ENCODE data around the gene CCDC9B.

Gene CCDC9B

DNA sequence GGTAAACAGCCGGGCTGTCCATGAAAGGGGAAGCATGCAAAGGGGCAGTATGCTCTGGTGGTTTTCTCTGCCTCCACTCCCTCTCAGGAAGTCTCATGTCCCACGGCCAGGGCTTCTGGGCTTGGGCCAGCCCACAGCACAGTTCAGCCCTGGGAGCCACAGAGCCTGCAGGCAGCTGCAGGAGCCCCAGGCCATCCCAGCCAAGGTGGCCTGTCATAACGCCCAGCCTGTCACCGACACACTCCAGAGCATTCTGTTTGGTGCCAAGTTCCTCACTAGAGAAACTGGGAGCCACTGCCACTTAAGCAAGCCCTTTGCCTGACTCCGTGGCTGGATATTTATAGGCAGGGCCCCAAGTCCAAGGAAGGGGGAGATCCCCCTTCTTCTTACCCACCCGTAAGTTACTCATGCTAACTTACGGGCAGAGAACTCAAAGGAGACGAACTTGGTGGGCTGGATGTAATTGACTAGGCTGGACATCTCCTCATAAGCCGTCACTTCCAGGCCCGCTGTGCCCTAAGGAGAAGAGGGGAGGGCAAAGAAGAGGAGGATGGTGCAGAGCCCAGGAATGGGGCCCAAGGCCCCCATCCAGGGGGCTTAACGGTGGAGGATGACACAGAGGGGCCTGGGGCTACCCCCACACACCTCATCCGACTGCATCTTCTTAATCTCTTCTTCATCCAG lies 44.7 kb downstream of the CCDC9B start:
- H3K4me1 ChIP-seq (ENCODE audit: control insufficient read depth, insufficient read depth, low read length, poor library complexity, severe bottlenecking): peaks cover 4% of the 10 kb centered on the region
- 84 to 88% methylated on average over 7 to 11 of the region's 12 CpGs for WGBS, 2 experiments (ENCODE audit: insufficient coverage in 2 of 2)
- H3K4me3 ChIP-seq (ENCODE audit: extremely low read depth, insufficient read depth, low read length, poor library complexity, severe bottlenecking): no peak overlapping the region
- no peak overlapping the region for H3K27ac ChIP-seq (ENCODE audit: low read depth, low read length, severe bottlenecking)
- peaks cover 11% of the 10 kb centered on the region for H3K9me3 ChIP-seq (ENCODE audit: control insufficient read depth, low read length)
- H3K36me3 ChIP-seq (ENCODE audit: control insufficient read depth, insufficient read depth, low read length): peaks cover 13% of the 10 kb centered on the region

DNA sequence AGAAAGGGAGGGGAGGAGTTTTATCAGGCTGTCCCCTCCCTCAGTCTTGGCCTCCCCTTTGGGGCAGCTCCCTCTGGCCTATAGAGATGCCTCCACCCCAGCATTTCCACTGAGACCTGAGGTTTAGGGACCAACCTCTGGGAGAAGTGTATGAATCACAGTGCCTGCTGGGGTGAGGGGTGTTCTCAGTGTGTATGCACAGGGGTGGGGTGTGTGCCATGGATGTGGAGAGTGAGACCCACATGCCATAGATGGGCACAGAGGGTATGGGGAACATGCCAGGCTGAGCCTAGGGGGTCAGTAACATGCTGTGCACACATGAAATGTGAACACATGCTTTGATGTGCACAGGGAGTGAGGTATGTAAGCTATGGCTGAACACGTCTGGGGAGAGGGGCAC lies 45.4 kb downstream of the CCDC9B start:
- Histone ChIP-seq H3K4me3 (ENCODE audit: extremely low read depth, insufficient read depth, low read length, poor library complexity, severe bottlenecking) (no peak overlapping the region), H3K36me3 (ENCODE audit: control insufficient read depth, insufficient read depth, low read length) (peaks cover 9% of the 10 kb centered on the region), H3K27ac (ENCODE audit: low read depth, low read length, severe bottlenecking) (no peak overlapping the region), H3K4me1 (ENCODE audit: control insufficient read depth, insufficient read depth, low read length, poor library complexity, severe bottlenecking) (no peaks in the 10 kb centered on the region), H3K9me3 (ENCODE audit: control insufficient read depth, low read length) (peaks cover 7% of the 10 kb centered on the region)
- WGBS, 2 experiments (ENCODE audit: insufficient coverage in 2 of 2): 83 to 100% methylated on average over 1 of the region's 1 CpG

DNA sequence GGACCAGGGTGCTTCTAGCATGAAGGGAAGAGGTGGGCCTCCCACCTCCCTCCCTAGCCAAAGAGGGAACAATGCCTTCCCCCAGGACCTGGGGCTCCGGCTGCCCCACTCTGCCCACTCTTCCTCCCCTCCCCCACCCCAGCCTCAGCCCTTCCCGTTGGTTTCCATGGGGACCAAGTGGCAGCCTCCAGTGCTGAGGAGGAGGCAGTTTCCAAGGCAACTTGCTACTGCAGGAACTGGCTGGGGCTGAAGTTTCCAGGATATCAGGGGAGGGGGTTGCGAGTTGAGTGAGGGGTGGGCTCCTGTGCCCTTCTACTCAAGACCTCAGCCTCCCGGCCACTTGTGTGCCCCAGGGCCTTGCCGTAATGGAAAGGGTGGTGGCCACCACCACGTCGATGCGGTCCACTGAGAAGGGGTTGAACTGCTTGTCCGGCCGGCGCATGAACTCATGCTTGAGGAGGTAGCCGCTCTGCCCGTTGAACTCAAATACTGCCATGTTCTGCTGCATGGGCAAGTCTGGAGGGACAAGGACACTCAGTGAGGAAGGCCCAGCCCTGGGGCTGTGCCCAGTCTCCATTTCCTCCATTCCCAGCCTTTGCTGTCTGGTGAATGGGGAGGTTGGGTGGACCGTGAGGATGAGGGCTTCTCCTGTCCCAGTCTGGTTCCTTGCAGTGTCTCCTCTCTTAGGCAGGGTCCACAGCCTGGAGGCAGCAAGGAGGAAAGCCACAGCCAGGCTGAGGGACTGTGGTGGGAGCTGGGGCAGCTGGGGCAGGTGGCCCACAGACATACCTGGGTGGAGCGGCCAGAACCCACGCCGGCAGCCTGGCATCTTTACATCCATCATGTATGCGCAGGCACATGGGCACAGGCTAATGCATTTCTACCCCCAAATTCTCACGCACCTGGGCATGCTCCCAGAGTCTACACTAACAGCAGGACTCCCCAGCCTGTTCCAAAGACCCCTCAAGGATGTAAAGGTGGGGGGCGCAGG lies 46.5 kb downstream of the CCDC9B start:
- no peaks in the 10 kb centered on the region for H3K4me1 ChIP-seq (ENCODE audit: control insufficient read depth, insufficient read depth, low read length, poor library complexity, severe bottlenecking)
- 90 to 96% methylated on average over 15 to 18 of the region's 20 CpGs for WGBS, 2 experiments (ENCODE audit: insufficient coverage in 2 of 2)
- no peaks in the 10 kb centered on the region for H3K9me3 ChIP-seq (ENCODE audit: control insufficient read depth, low read length)
- H3K27ac ChIP-seq (ENCODE audit: low read depth, low read length, severe bottlenecking): no peak overlapping the region
- no peak overlapping the region for H3K4me3 ChIP-seq (ENCODE audit: extremely low read depth, insufficient read depth, low read length, poor library complexity, severe bottlenecking)
- peaks cover 9% of the 10 kb centered on the region for H3K36me3 ChIP-seq (ENCODE audit: control insufficient read depth, insufficient read depth, low read length)

DNA sequence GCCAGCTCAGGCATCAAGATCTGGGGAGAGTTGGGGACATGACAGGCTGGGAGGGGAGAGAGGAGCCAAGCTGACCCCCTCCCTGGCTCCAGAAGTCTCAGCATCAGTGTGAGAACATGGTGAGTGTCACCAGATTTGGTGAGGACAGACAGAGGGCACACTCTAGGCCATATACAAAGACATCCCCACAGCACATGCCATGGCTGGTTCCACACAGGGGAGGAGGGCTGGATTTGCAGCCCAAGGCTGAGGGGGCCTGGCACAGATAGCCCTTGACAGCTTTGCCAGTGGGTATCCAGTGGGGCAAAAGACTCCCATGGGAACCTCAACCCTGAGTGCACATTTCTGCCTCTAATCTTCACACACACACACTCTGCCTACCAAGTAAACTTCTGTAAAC lies 47.7 kb downstream of the CCDC9B start:
- H3K4me1 ChIP-seq (ENCODE audit: control insufficient read depth, insufficient read depth, low read length, poor library complexity, severe bottlenecking): peaks cover 3% of the 10 kb centered on the region
- H3K36me3 ChIP-seq (ENCODE audit: control insufficient read depth, insufficient read depth, low read length): peaks cover 8% of the 10 kb centered on the region
- no peak overlapping the region for H3K27ac ChIP-seq (ENCODE audit: low read depth, low read length, severe bottlenecking)
- H3K9me3 ChIP-seq (ENCODE audit: control insufficient read depth, low read length): no peaks in the 10 kb centered on the region
- no peak overlapping the region for H3K4me3 ChIP-seq (ENCODE audit: extremely low read depth, insufficient read depth, low read length, poor library complexity, severe bottlenecking)

DNA sequence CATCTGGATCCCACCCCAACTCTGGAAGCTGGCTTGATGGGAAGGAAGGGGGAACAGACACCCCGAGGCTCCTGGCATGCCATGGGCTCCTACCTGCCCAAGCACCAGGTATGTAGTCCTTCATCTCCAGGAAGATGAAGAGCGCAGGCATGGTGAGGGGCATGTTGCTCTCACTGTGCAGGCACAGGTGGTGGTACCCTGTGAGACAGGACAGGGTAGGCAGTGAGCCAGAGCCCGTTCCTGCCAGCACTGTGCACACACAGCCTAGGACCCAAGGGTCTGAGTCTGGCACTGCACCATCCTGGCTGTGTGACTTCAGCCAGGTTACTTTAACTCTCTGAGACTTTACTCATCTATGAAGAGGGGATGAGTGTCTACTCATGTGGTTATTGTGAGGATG lies 48.5 kb downstream of the CCDC9B start:
- Histone ChIP-seq H3K9me3 (ENCODE audit: control insufficient read depth, low read length) (no peaks in the 10 kb centered on the region), H3K27ac (ENCODE audit: low read depth, low read length, severe bottlenecking) (no peak overlapping the region), H3K36me3 (ENCODE audit: control insufficient read depth, insufficient read depth, low read length) (peaks cover 7% of the 10 kb centered on the region), H3K4me3 (ENCODE audit: extremely low read depth, insufficient read depth, low read length, poor library complexity, severe bottlenecking) (no peak overlapping the region), H3K4me1 (ENCODE audit: control insufficient read depth, insufficient read depth, low read length, poor library complexity, severe bottlenecking) (peaks cover 7% of the 10 kb centered on the region)
- WGBS, 2 experiments (ENCODE audit: insufficient coverage in 2 of 2): 88 to 91% methylated on average over 2 to 3 of the region's 3 CpGs

DNA sequence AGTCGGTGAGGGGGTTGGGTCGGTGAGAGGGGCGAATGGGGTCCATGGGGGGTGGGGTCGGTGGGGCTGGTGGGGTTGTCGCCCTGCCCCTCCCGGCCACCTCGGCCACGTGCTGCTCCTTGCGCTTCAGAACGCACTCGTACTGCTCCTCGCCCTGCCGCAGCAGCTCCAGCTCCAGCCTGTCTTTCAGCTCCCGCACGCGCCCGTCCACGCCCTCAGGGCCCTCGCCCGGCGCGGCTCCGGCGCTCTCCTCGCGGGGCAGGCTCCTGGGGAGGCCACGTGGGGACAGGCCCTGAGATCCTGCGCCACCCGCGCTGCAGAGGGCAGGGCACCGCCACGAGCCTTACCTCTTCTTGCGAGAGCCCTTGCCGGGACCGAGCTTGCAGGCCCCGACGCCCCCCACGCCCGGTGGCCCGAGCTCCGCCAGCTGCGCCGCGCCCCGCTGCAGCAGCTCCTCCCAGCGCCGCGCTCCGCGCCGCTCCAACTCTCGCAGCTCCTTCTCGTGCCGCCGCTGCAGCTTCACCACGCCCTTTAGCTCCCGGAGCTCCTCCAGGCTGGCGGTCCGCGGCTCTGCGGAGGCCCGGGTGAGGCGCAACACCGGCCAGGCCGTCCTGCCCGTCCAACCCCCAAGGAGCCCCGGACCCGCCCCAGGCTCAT lies 49.7 kb downstream of the CCDC9B start:
- Histone ChIP-seq H3K9me3 (ENCODE audit: control insufficient read depth, low read length) (no peaks in the 10 kb centered on the region), H3K27ac (ENCODE audit: low read depth, low read length, severe bottlenecking) (no peak overlapping the region), H3K4me3 (ENCODE audit: extremely low read depth, insufficient read depth, low read length, poor library complexity, severe bottlenecking) (peak overlapping the region; percentile 16), H3K4me1 (ENCODE audit: control insufficient read depth, insufficient read depth, low read length, poor library complexity, severe bottlenecking) (peaks cover 16% of the 10 kb centered on the region), H3K36me3 (ENCODE audit: control insufficient read depth, insufficient read depth, low read length) (peaks cover 7% of the 10 kb centered on the region)
- 7 to 8% methylated on average over 58 to 60 of the region's 68 CpGs for WGBS, 2 experiments (ENCODE audit: insufficient coverage in 2 of 2)

DNA sequence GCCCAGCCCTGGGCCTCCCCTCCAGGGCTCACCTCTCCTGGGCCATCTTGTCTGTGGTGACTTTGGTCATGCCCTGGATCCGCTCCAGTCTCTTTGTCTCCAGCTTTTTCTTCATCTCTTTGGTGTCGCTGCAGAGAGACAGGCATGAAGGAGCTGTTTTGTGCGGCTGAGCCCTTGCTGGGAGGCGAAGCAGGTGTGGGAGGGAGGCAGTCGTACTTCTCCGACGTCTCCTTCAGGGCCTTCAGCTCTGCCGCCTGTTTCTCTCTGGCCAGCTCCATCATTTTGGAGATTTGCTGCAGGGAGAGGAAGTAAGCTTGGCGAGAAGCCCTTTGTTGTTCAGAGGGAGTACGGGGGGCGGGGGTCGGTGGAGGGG lies 50.2 kb downstream of the CCDC9B start:
- Histone ChIP-seq H3K27ac (ENCODE audit: low read depth, low read length, severe bottlenecking) (no peak overlapping the region), H3K4me1 (ENCODE audit: control insufficient read depth, insufficient read depth, low read length, poor library complexity, severe bottlenecking) (peaks cover 21% of the 10 kb centered on the region), H3K36me3 (ENCODE audit: control insufficient read depth, insufficient read depth, low read length) (peaks cover 7% of the 10 kb centered on the region), H3K9me3 (ENCODE audit: control insufficient read depth, low read length) (no peaks in the 10 kb centered on the region), H3K4me3 (ENCODE audit: extremely low read depth, insufficient read depth, low read length, poor library complexity, severe bottlenecking) (no peak overlapping the region)
- WGBS, 2 experiments (ENCODE audit: insufficient coverage in 2 of 2): 29 to 55% methylated on average over 4 to 8 of the region's 12 CpGs

DNA sequence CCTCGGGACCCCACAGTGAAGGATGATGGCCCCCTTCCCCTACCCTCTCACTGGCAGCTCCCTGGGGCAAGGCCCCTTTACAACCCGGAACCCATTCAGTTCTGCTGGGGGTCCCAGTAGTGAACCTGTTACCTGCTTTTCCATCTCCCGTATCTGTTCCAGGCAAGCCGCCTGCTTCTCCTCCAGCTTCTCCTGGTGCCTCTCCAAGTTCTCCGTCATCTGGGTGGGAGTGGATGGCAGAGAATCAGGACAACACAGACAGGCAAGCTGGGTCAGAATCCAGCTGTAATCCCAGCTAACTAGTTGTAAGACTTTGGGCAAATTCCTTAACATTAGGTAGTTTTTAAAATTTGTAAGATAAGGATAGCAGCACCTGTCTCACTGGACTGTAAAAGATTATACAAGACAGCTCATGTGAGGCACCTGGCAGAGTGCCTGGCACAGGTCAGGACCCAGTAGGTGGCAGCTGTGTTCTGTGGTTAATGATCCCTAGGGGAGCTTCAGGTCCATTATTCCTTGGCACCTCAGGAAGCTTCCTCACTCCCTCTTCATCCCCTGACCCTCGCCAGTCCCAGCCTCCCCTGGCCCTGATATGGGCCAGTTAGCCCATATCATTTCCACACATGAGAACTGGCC lies 51.5 kb downstream of the CCDC9B start:
- H3K36me3 ChIP-seq (ENCODE audit: control insufficient read depth, insufficient read depth, low read length): peaks cover 7% of the 10 kb centered on the region
- no peaks in the 10 kb centered on the region for H3K9me3 ChIP-seq (ENCODE audit: control insufficient read depth, low read length)
- 75 to 80% methylated on average over 4 to 6 of the region's 6 CpGs for WGBS, 2 experiments (ENCODE audit: insufficient coverage in 2 of 2)
- H3K27ac ChIP-seq (ENCODE audit: low read depth, low read length, severe bottlenecking): no peak overlapping the region
- no peak overlapping the region for H3K4me3 ChIP-seq (ENCODE audit: extremely low read depth, insufficient read depth, low read length, poor library complexity, severe bottlenecking)
- peaks cover 26% of the 10 kb centered on the region for H3K4me1 ChIP-seq (ENCODE audit: control insufficient read depth, insufficient read depth, low read length, poor library complexity, severe bottlenecking)

DNA sequence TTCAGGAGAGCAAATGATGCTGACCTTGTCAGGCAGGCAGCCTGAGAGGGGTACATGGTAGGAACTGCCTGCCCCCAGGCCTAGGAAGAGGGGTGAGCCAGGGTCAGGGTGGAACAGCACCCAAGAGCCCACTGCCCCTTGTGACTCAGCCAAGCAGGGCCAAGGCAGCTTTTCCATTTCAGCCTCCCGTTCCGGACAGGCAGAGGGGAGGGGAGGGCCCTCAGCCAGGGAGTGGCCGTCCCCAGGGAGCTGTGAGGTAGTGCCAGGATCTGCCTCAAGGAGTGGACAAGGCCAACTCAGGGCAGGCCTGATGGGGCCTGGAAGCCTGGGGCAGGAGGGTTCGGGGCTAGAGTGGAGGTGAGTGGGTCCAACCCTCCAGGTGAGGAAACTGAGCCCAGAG lies 52.8 kb downstream of the CCDC9B start:
- 81 to 85% methylated on average over 3 to 4 of the region's 4 CpGs for WGBS, 2 experiments (ENCODE audit: insufficient coverage in 2 of 2)
- H3K27ac ChIP-seq (ENCODE audit: low read depth, low read length, severe bottlenecking): no peak overlapping the region
- no peak overlapping the region for H3K4me3 ChIP-seq (ENCODE audit: extremely low read depth, insufficient read depth, low read length, poor library complexity, severe bottlenecking)
- peaks cover 7% of the 10 kb centered on the region for H3K36me3 ChIP-seq (ENCODE audit: control insufficient read depth, insufficient read depth, low read length)
- peaks cover 30% of the 10 kb centered on the region for H3K4me1 ChIP-seq (ENCODE audit: control insufficient read depth, insufficient read depth, low read length, poor library complexity, severe bottlenecking)
- H3K9me3 ChIP-seq (ENCODE audit: control insufficient read depth, low read length): no peaks in the 10 kb centered on the region

DNA sequence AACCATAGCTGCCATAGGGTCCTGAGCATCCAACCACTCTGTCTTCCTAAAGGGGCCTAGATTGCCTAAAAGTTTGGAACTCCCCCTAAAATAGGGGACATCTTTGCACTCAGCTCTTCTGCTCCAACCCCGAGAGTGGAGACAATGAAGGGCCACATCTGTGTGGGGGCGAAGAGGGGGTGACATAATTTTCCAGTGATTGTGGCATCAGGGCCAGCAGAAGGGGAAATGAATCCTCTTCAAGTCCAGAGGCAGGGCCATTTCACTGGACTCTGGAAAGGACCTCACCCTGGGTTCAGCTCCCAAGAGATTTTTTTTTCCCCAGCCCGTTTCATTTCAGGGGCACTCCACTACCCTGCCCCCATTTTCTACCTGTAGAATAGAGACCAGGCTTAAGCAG lies 53.2 kb downstream of the CCDC9B start:
- H3K9me3 ChIP-seq (ENCODE audit: control insufficient read depth, low read length): no peaks in the 10 kb centered on the region
- WGBS, 2 experiments (ENCODE audit: insufficient coverage in 2 of 2): 78 to 93% methylated on average over 2 to 3 of the region's 3 CpGs
- H3K27ac ChIP-seq (ENCODE audit: low read depth, low read length, severe bottlenecking): no peak overlapping the region
- peaks cover 7% of the 10 kb centered on the region for H3K36me3 ChIP-seq (ENCODE audit: control insufficient read depth, insufficient read depth, low read length)
- peaks cover 30% of the 10 kb centered on the region for H3K4me1 ChIP-seq (ENCODE audit: control insufficient read depth, insufficient read depth, low read length, poor library complexity, severe bottlenecking)
- no peak overlapping the region for H3K4me3 ChIP-seq (ENCODE audit: extremely low read depth, insufficient read depth, low read length, poor library complexity, severe bottlenecking)
